Activated CD4-positive, CD25-positive, alpha-beta regulatory T cell treated with anti-CD3 and anti-CD28 coated beads, Interleukin-2, amount 50 U/mL, for 16 hours (primary cell): ENCODE data around the gene SLC9B2.
A peak's percentile ranks its signal among the peaks of the same experiment; 100 is the strongest.

Experiments used
- DNase-seq: peaks from one replicate; pipeline ENCODE4 v3.0.0-alpha.2; 2020; ENCODE audit warnings: low read depth, low spot score

SLC9B2 gene

GRCh38 chr4:103075894-103076746 is 441 bp downstream of the SLC9B2 start:
- peak; percentile 20 for DNase-seq

- DNase-seq = no peak
These were observed 1.1 kb downstream of the SLC9B2 start for GRCh38 chr4:103075435-103075893.

- no peak for DNase-seq
These were observed 1.7 kb downstream of the SLC9B2 start for GRCh38 chr4:103074744-103075434.

- no peak for DNase-seq
These were observed 2.6 kb downstream of the SLC9B2 start for GRCh38 chr4:103073792-103074438.

GRCh38 chr4:103067841-103068547 is 8.6 kb downstream of the SLC9B2 start:
- no peak for DNase-seq

GRCh38 chr4:103060453-103061148 is 16.0 kb downstream of the SLC9B2 start:
- no peak for DNase-seq

GRCh38 chr4:103054030-103054429 is 22.5 kb downstream of the SLC9B2 start:
- no peak for DNase-seq

- DNase-seq = no peak
These were observed 23.8 kb downstream of the SLC9B2 start for GRCh38 chr4:103052779-103053178.

- DNase-seq = no peak
These were observed 24.4 kb downstream of the SLC9B2 start for GRCh38 chr4:103052145-103052544.

GRCh38 chr4:103050736-103051436 is 25.7 kb downstream of the SLC9B2 start:
- DNase-seq = no peak

GRCh38 chr4:103046416-103047290 is 29.9 kb downstream of the SLC9B2 start:
- no peak for DNase-seq

- no peak for DNase-seq
These were observed 32.4 kb downstream of the SLC9B2 start for GRCh38 chr4:103044183-103044582.

- DNase-seq = no peak
These were observed 40.4 kb downstream of the SLC9B2 start for GRCh38 chr4:103036169-103036568.

- no peak for DNase-seq
These were observed 44.0 kb downstream of the SLC9B2 start for GRCh38 chr4:103032574-103032973.

- no peak for DNase-seq
These were observed 45.8 kb downstream of the SLC9B2 start for GRCh38 chr4:103030791-103031190.

GRCh38 chr4:103029300-103029699 is 47.3 kb downstream of the SLC9B2 start:
- DNase-seq = no peak

- no peak for DNase-seq
These were observed 49.7 kb downstream of the SLC9B2 start for GRCh38 chr4:103026868-103027267.

- DNase-seq = no peak
These were observed 51.6 kb downstream of the SLC9B2 start for GRCh38 chr4:103024996-103025395.

GRCh38 chr4:103021120-103021519 is 55.4 kb downstream of the SLC9B2 start:
- DNase-seq = no peak
